HG03469 (cell line): Measurements from ENCODE around the gene MUC5AC.
"Not testable (repeated sequence)": the region's sequence is repeated elsewhere in the genome, so short reads cannot be mapped to it uniquely, and the experiment has no call there.

Source experiments
- ATAC-seq: cut with Tn5 transposase; IDR thresholded peaks from one replicate; pipeline ENCODE4 v1.9.1; 2021; ENCODE audit warnings: mild to moderate bottlenecking, moderate library complexity, moderate number of reproducible peaks; ENCODE audit not compliant: unreplicated experiment

The MUC5AC gene, protein sequence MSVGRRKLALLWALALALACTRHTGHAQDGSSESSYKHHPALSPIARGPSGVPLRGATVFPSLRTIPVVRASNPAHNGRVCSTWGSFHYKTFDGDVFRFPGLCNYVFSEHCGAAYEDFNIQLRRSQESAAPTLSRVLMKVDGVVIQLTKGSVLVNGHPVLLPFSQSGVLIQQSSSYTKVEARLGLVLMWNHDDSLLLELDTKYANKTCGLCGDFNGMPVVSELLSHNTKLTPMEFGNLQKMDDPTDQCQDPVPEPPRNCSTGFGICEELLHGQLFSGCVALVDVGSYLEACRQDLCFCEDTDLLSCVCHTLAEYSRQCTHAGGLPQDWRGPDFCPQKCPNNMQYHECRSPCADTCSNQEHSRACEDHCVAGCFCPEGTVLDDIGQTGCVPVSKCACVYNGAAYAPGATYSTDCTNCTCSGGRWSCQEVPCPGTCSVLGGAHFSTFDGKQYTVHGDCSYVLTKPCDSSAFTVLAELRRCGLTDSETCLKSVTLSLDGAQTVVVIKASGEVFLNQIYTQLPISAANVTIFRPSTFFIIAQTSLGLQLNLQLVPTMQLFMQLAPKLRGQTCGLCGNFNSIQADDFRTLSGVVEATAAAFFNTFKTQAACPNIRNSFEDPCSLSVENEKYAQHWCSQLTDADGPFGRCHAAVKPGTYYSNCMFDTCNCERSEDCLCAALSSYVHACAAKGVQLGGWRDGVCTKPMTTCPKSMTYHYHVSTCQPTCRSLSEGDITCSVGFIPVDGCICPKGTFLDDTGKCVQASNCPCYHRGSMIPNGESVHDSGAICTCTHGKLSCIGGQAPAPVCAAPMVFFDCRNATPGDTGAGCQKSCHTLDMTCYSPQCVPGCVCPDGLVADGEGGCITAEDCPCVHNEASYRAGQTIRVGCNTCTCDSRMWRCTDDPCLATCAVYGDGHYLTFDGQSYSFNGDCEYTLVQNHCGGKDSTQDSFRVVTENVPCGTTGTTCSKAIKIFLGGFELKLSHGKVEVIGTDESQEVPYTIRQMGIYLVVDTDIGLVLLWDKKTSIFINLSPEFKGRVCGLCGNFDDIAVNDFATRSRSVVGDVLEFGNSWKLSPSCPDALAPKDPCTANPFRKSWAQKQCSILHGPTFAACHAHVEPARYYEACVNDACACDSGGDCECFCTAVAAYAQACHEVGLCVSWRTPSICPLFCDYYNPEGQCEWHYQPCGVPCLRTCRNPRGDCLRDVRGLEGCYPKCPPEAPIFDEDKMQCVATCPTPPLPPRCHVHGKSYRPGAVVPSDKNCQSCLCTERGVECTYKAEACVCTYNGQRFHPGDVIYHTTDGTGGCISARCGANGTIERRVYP (N-terminal part only)

DNA sequence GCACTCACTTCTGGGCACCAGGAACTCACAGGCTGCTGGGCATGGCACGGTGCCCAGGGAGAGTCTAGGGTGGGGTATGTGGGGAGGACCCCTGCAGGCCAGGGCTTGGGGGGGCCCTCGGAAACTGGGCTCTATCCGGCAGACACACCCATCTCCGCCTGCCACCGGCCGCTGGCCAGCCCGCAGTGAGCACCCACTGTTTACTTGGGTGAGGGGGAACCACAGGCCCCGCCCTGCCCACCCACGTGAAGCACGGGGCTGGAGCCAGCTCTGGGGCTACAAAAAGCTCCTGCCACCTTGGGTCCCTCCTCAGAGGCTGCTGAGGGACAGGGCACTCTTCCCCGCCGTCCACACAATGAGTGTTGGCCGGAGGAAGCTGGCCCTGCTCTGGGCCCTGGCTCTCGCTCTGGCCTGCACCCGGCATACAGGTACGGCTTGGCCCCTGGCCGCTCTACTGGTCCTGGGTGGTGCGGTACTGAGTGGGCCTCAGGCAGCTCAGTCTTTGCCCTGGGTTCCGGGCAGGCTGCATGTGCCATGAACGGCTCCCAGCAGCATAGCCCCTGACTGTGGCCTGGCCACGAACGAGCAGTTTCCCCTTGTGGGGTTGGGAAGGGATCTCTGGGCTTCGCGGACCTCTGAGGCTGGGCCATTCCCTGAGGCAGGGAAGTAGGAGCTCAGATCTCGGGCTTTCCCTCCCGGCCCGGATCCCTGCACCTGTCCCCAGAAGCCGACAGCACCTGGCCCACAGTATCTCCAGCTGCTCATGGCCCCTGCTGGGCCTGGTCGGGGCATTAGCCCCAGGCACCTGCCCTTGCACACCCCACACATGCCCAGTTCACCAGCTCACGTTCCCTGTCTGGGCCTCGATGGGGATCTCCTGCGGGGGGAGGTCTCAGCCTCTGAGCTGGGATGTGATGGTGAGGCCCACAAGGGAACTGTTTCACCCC lies at the start of gene MUC5AC:
Gene MUC5AC, plus strand, starts transcription at position 309 of the 947 bp plus-strand sequence. Its CDS starts 47 bp downstream, at position 356.
- no peak for ATAC-seq

DNA sequence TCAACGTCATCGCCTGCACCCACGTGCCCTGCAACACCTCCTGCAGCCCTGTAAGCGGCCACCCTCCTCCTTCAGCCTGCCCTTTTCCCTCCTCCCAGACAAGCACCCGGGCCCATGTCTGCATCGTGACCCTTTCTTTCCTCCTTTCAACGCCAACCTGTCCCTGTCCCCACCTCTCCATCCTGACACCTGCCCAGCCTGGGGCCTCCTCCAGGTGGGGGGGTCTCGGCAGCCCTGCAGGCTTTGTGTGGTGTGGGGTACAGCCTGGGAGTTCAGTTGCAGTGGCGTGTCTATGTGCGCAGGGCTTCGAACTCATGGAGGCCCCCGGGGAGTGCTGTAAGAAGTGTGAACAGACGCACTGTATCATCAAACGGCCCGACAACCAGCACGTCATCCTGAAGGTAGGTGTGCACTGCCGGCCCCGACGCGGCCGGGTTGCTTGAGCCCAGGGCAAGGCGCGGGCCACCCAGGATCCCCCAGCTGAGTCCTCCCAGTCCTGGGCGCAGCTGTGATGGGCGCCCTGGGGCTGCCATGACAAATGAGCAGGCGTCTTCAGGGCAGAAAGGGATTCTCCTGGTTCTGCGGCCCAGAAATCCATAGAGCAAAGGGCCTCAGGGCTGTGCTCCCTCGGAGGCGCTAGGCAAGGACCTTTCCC lies 49.4 kb upstream of the MUC5AC start:
- ATAC-seq = no peak

DNA sequence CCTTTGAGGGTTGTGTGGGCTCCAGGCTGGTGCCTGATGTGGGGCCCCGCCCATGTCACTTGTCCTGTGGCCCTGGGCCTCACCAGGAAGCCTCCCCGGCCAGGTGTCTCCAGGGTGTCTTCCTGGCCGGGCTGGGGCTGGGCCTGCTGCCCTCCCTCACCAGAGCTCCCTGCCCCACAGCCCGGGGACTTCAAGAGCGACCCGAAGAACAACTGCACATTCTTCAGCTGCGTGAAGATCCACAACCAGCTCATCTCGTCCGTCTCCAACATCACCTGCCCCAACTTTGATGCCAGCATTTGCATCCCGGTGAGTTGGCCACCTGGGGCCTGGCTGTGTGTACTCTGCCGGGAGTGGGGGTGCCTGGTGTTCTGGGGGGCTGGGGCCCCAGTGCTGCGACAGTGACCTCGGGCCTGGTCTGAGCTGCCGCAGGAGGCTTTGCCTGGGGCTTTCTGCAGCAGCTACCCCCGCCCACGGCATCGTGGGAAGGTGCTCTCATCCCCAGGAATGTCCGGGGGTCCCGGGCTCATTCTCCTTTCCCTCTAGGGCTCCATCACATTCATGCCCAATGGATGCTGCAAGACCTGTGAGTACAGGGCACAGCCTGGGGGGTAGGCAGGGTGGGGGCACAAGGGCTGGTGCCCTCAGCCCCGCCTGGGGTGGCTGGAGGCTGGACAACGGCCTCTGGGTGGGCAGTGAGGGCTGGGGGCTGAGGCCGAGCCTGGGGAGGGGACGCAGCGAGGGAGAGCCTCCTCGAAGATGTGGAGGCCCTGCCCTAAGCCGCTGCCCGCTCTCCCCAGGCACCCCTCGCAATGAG lies 48.4 kb upstream of the MUC5AC start:
- ATAC-seq = no peak

DNA sequence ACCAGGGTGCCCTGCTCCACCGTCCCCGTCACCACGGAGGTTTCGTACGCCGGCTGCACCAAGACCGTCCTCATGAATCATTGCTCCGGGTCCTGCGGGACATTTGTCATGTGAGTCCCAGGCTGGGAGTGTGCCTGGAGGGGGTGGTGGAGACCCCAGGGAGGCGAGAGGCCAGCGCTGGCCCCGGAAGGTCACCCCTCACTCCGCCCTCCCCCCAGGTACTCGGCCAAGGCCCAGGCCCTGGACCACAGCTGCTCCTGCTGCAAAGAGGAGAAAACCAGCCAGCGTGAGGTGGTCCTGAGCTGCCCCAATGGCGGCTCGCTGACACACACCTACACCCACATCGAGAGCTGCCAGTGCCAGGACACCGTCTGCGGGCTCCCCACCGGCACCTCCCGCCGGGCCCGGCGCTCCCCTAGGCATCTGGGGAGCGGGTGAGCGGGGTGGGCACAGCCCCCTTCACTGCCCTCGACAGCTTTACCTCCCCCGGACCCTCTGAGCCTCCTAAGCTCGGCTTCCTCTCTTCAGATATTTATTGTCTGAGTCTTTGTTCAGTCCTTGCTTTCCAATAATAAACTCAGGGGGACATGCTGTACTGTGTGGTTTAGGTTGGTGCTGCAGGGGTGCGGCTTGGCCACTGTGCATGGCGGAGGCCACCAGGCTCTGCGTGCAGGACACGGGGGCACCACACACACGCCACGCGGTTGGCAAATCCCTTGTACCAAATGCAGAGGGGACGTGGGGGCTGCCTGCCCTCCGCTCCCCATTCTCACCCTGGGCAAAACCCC lies 47.6 kb upstream of the MUC5AC start:
- no peak for ATAC-seq

DNA sequence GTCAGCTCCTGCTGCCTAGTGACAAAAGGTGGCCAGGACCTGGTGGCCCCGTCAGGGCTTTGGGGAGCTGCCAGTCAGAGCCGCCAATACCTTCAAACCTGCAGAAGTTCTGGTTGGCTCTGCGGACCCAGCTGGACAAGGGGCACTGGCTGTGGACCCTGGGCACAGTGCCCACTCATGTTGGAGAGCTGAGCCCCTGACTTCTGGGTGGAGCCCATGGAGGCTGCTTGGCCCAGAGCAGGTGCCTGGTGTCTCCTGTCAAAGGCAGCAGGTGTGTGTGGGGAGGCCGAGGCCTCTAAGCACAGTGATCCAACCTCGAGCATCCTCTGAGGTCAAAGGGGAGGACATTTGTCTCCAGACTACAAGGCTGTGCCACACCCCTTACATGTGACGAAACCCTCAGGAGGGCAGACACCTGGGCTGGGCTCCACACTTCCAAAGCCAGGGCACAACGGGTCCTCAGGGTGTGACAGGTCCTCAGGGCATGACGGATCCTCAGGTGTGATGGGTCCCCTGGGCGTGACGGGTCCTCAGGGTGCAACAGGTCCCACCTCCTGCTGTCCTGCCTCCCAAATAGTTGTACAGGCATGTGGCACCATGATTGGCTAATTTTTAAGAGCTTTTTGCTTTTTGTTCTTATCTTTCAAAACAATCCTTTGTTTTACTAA lies 46.1 kb upstream of the MUC5AC start:
- ATAC-seq = no peak

DNA sequence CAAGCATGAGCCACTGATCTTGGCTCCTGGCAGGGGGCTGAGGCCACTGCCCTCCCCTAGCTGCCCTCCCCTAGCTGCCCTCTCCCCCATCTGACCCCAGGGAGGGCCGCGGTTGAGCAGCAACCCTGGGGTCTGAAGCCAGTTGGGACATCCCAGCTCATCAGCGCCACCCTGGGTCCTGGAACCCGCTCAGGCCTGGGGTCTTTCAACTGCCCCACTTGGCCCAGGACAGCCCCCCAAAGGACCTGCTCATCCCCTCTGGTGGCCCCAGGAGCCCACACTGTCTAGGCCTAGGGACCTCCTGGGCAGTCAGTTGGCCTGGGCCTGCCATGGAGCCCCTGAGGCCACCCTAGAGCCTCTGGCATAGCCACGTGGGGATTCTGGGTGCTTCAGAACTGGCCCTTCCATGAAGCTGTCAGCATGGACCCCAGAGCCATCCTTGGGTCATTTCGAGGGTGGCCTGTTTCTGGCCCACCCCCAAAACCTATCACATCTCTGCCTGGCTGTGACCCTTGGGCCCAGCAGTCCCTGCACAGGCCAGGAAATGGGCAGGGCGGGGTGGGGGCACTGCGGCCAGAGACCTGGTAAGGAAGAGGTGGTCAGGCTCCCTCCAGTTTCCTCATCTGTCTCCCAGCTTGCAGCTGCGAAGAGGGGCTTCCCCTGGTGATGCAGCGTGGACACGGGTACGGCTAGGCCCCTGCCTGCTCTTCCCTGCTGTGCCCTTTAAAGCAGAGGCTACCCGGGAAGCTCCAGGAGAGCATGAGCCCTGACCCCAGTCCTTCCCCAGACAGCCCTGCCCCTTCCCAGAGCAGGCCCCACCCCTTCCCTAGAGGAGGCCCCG lies 45.2 kb upstream of the MUC5AC start:
- no peak for ATAC-seq

DNA sequence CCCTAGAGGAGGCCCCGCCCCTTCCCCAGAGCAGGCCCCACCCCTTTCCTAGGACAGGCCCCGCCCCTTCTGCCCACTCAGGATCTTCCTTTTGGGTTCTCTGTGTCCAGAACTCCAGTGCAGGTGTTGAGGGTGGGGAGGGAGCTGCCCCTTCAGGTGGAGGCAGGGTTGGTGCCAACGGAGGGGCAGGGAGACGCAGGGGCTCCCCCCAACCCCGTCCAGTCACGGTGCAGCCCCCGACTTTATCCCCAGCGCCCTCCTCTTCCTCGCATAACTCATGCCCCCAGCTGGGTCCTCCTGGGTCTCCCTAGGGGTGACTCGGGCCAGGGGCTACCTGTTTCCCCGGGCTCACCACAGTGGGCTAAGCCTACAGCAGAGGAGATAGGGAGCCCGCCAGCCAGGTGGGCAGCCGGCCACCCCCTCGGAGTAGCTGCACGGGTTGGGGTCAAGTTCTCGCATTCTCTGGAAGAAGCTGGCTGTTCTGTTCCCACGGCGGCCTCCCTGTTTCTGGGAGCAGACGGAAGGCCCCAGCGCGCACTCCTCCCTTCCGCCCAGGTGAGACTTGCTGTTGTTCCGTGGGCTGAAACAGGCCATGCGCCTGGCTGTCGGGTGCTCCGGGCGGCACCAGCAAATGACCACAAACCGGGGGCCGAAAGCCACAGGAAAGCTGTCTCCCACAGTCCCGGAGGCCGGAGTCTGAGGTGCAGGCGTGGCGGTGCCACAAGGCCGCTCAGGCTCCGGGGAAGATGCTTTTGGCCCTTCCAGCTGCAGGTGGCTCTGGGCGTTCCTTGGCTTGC lies 44.1 kb upstream of the MUC5AC start:
- ATAC-seq = no peak

DNA sequence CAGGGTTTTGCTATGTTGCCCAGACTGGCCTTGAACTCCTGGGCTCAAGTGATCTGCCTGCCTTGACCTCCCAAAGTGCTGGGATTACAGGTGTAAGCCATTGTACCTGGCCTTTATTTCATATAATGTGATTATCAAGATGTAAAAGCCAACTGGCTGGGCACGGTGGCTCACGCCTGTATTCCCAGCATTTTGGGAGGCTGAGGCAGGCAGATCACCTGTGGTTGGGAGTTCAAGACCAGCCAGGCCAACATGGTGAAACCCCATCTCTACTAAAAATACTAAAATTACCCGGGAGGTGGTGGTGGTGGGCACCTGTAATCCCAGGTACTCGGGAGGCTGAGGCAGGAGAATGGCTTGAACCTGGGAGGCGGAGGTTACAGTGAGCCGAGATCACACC lies 42.5 kb upstream of the MUC5AC start:
- not testable (repeated sequence) for ATAC-seq

DNA sequence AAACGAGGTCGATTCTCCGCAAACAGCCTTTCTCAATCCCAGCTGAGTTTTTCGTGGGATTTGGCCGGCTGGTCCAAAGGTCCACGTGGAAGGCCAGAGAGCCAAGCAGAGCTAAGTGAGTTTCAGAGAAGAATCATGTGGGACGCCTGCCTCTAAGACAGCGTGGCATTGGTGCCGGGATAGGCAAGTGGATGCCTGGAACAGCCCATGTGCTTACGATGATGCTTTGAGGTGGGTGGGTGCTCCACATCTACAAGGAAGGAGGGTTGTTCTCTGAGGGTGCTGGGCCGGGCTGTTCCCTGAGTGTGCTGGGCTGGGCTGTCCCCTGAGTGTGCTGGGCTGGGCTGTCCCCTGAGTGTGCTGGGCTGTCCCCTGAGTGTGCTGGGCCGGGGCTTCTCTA lies 41.6 kb upstream of the MUC5AC start:
- ATAC-seq = no peak

DNA sequence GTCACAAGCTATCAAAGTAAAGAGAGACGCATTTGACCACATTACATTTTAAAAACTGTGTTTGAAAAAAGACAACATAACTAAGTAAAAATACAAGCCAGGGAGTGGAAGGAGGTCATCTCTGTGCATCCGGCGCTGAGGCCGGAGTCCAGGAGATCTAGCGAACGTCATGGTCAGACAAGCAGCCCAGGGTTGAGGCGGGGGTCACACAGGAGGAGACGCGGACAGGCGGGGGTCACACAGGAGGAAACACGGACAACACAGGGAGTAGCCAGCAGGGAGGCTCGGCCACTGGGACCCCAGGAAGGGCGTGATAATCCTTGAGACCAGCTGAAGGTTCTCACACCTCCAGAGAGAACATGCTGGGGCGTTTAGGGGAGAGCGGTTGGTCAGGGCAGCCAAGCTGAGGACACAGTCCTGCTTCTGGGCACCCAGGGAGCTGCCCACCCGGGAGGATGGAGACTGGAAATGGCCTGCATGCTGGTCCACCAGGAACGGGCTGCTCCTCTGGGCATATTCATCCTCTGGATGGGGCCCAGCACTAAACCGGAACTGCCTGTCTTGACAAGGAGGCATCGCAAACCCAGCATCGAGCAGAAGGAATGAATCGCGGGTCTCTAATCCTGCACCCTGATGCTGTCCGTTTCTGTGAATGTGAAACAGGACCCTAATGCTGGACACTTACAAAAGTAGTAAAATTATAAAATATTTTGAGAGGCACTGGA lies 40.9 kb upstream of the MUC5AC start:
- ATAC-seq = no peak

DNA sequence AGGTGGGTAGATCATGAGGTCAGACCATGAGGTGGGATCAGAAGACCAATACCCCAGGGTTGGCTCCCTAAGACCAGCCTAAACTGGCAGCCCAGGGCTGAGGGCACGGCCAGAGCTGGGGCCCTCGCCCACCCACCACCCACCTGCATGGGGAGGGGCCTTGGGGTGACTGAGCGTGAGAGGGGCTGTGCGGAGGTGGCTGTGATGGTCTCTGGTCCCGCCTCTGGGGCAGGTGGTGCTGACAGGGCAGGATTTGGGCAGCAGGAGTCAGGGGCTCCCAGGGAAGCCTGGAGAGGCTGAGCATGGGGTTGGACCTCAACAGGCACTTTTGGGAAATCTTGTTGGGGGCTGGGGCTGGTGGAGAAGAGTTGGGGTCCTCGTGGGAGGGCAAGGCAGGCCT lies 39.8 kb upstream of the MUC5AC start:
- no peak for ATAC-seq

DNA sequence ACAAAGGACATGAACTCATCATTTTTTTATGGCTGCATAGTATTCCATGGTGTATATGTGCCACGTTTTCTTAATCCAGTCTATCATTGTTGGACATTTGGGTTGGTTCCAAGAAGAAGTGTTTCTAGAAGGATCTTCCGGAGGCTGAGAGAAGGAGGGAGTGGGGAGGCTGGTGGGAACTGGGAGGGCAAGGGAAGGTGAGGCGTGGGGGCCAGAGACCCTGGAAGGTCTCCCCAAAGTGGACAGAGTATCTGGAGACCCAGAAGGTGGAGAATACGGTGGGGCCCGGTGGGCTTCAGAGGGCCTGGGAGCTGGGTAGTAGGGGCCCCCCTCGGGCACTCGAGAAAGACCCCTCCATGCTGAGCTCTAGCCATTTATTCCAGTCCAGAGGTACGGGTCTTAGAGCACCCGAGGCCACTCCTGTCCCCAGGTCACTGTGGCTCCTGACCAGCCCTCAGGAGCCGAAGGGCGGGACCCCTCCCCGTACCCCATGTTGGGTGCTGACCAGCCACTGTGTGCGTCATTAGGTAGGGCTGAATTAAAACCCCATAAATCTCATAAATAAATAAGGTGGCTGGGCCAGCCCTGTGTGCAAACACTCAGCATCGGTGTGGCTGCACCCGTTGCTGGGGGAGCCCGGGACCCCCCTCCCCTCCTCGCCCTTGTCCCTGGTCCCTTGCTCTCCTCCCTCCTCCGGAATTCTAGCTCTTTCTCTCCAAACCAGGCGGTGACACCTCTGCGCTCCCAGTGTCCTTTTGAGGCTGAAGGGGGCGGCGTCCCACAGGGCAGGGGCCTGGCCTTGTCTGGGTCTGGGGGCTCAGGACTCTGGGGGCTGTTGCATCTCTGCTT lies 38.8 kb upstream of the MUC5AC start:
- ATAC-seq = no peak

DNA sequence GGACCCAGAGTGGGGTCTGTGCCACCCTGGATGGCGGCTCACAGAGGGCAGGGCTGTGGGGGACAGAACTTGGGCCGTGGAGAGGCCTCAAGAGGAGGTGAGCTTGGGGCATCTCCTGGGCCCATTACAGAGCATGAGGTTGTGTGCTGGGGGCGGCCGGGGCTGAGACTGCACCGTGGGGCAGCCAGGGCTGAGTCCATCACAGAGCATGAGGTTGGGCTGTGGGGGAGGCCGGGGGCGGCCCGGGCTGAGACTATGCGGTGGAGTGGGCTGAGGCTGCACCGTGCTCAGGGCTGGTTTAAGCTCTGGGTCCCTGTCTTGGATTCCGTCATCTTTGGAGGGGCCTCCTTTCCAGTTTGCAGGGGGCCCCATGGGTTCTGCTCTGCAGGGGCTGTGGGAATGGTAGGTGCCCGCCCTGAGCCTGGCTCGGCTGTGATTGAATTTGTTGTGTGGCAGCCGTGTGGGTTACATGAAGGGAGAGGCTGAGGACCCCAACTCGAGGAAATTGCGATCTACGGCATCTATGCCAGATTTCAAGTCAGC lies 38.1 kb upstream of the MUC5AC start:
- no peak for ATAC-seq
